Stimulated activated CD4-positive, alpha-beta T cell treated with anti-CD3 and anti-CD28 coated beads, Interleukin-4, amount 100 ng/mL, for 24 hours (primary cell): ENCODE data around the gene SBF1.
A peak's percentile ranks its signal among the peaks of the same experiment; 100 is the strongest.
"Not testable (repeated sequence)": the region's sequence is repeated elsewhere in the genome, so short reads cannot be mapped to it uniquely, and the experiment has no call there.

Experiments
- DNase-seq: peaks from one replicate; pipeline ENCODE4 v3.0.0-alpha.2; 2020

SBF1 gene

GRCh38 chr22:50474710-50475651 lies at the start of gene SBF1:
Gene SBF1, minus strand, starts transcription at chr22:50475035. Its CDS starts 195 bp downstream, at chr22:50474840.
- DNase-seq, result peak; percentile 90

GRCh38 chr22:50523806-50524675 lies 49.2 kb upstream of the SBF1 start:
- DNase-seq, result no peak

GRCh38 chr22:50523458-50523805 lies 48.6 kb upstream of the SBF1 start:
- no peak for DNase-seq

GRCh38 chr22:50522806-50523438 lies 48.1 kb upstream of the SBF1 start:
- DNase-seq, result no peak

- no peak for DNase-seq
These were observed 47.5 kb upstream of the SBF1 start for GRCh38 chr22:50522208-50522805.

- no peak for DNase-seq
These were observed 46.9 kb upstream of the SBF1 start for GRCh38 chr22:50521710-50522109.

GRCh38 chr22:50520826-50521453 lies 46.1 kb upstream of the SBF1 start:
- no peak for DNase-seq

GRCh38 chr22:50520184-50520583 lies 45.3 kb upstream of the SBF1 start:
- DNase-seq, result not testable (repeated sequence)

GRCh38 chr22:50519151-50519550 lies 44.3 kb upstream of the SBF1 start:
- DNase-seq, result no peak

GRCh38 chr22:50518606-50519005 lies 43.8 kb upstream of the SBF1 start:
- no peak for DNase-seq

GRCh38 chr22:50517495-50518260 lies 42.8 kb upstream of the SBF1 start:
- DNase-seq, result no peak

GRCh38 chr22:50516891-50517290 lies 42.1 kb upstream of the SBF1 start:
- no peak for DNase-seq

GRCh38 chr22:50516068-50516467 lies 41.2 kb upstream of the SBF1 start:
- no peak for DNase-seq

- DNase-seq, result no peak
These were observed 38.3 kb upstream of the SBF1 start for GRCh38 chr22:50513175-50513574.

- DNase-seq, result no peak
These were observed 34.1 kb upstream of the SBF1 start for GRCh38 chr22:50508897-50509296.

- peak; percentile 98 for DNase-seq
These were observed 33.4 kb upstream of the SBF1 start, which contains the start of gene NCAPH2 for GRCh38 chr22:50507991-50508884. Gene NCAPH2, plus strand, starts transcription at chr22:50508224. Its CDS starts 114 bp downstream, at chr22:50508338.

- peak; percentile 91 for DNase-seq
These were observed 32.7 kb upstream of the SBF1 start, which contains the start of gene LMF2 for GRCh38 chr22:50507421-50507990. Gene LMF2, minus strand, starts transcription at chr22:50507702. Its CDS starts 27 bp downstream, at chr22:50507675.

GRCh38 chr22:50506611-50507420 lies 32.0 kb upstream of the SBF1 start:
- DNase-seq, result no peak
